HEK293 (cell line): ENCODE measurements around the gene GARIN5B.

Experiments used
- CTCF ChIA-PET: fragments of 350-600 bp; formaldehyde crosslinking; extraction: SDS; loops from one replicate; lab custom pipeline; 2021; ENCODE audit warnings: antibody characterized with exemption; lab: Yijun Ruan, JAX
- POLR2A ChIA-PET: fragments of 300-600 bp; formaldehyde crosslinking; extraction: SDS; loops from one replicate; lab custom pipeline; 2020; ENCODE audit warnings: antibody characterized with exemption, inconsistent platforms; lab: Yijun Ruan, JAX
- H3K27ac ChIP-seq: fragments of 200-500 bp; sonication (Bioruptor generic); 2 replicates; pipeline ENCODE4 v1.5.1; 2014; ENCODE audit warnings: low read depth, low read length, control low read depth, inconsistent platforms; ENCODE audit errors: extremely low read depth
- H3K36me3 ChIP-seq, 2 experiments: fragments of 200-500 bp in 1 of 2; sonication (Bioruptor generic) in 1 of 2; 1 replicate in 1 of 2; 2 replicates in 1 of 2; pipeline ENCODE4 v1.5.1; 2014 to 2017; ENCODE audit warnings: inconsistent platforms in 2 of 2, low read length in 2 of 2; ENCODE audit not compliant: control insufficient read depth in 2 of 2, insufficient read depth in 1 of 2
- H3K4me1 ChIP-seq: fragments of 200-500 bp; sonication (Bioruptor generic); 2 replicates; pipeline ENCODE4 v1.5.1; 2014; ENCODE audit warnings: mild to moderate bottlenecking, low read length, inconsistent platforms; ENCODE audit not compliant: control insufficient read depth, insufficient read depth
- H3K4me3 ChIP-seq: 2 replicates; pipeline ENCODE4 v1.5.1; 2011; ENCODE audit warnings: low read depth, mild to moderate bottlenecking, control low read depth, low read length, moderate library complexity
- H3K9me3 ChIP-seq: fragments of 200-500 bp; sonication (Bioruptor generic); 2 replicates; pipeline ENCODE4 v1.5.1; 2014; ENCODE audit warnings: low read depth, low read length, inconsistent platforms; ENCODE audit not compliant: control insufficient read depth, insufficient read depth
- ZBTB7A ChIP-seq: fragments of 450-650 bp; formaldehyde crosslinking; IDR thresholded peaks from 2 replicates; pipeline ENCODE4 v1.5.1; 2016; ENCODE audit warnings: low read depth, missing biosample characterization, missing genetic modification characterization
- ZNF133 ChIP-seq: fragments of 450-650 bp; formaldehyde crosslinking; IDR thresholded peaks from 2 replicates; pipeline ENCODE4 v1.5.1; 2016; ENCODE audit warnings: missing biosample characterization, missing genetic modification characterization
- ZNF16 ChIP-seq: fragments of 450-650 bp; formaldehyde crosslinking; IDR thresholded peaks from 2 replicates; pipeline ENCODE4 v1.5.1; 2016; ENCODE audit warnings: low read depth, missing biosample characterization, missing genetic modification characterization
- ZNF169 ChIP-seq: fragments of 450-650 bp; formaldehyde crosslinking; IDR thresholded peaks from 2 replicates; pipeline ENCODE4 v1.5.1; 2016; ENCODE audit warnings: missing biosample characterization, missing genetic modification characterization
- ZNF394 ChIP-seq: fragments of 450-650 bp; formaldehyde crosslinking; IDR thresholded peaks from 2 replicates; pipeline ENCODE4 v1.5.1; 2016; ENCODE audit warnings: missing biosample characterization, missing genetic modification characterization, mild to moderate bottlenecking, moderate library complexity, borderline replicate concordance
- ZNF416 ChIP-seq: fragments of 450-650 bp; formaldehyde crosslinking; IDR thresholded peaks from 2 replicates; pipeline ENCODE4 v1.5.1; 2016; ENCODE audit warnings: missing biosample characterization, missing genetic modification characterization
- ZNF629 ChIP-seq: fragments of 450-650 bp; formaldehyde crosslinking; IDR thresholded peaks from 2 replicates; pipeline ENCODE4 v1.5.1; 2017; ENCODE audit warnings: missing biosample characterization, missing genetic modification characterization
- ZNF664 ChIP-seq: fragments of 450-650 bp; formaldehyde crosslinking; IDR thresholded peaks from 2 replicates; pipeline ENCODE4 v1.5.1; 2016; ENCODE audit warnings: missing biosample characterization, missing genetic modification characterization
- ZSCAN30 ChIP-seq: fragments of 450-650 bp; IDR thresholded peaks from 2 replicates; pipeline ENCODE4 v1.5.1; 2018; ENCODE audit warnings: missing biosample characterization, mild to moderate bottlenecking, missing genetic modification characterization, moderate library complexity
- ZXDB ChIP-seq: fragments of 450-650 bp; formaldehyde crosslinking; IDR thresholded peaks from 2 replicates; pipeline ENCODE4 v1.5.1; 2016; ENCODE audit warnings: missing biosample characterization, missing genetic modification characterization
- TF ChIP-seq, protein P1 (sequence below): fragments of 450-650 bp; formaldehyde crosslinking; IDR thresholded peaks from 2 replicates; pipeline ENCODE4 v1.5.1; 2017; ENCODE audit warnings: missing biosample characterization, missing genetic modification characterization
- TF ChIP-seq, protein P2 (sequence below): fragments of 450-650 bp; formaldehyde crosslinking; IDR thresholded peaks from 2 replicates; pipeline ENCODE4 v1.5.1; 2016; ENCODE audit warnings: missing biosample characterization, missing genetic modification characterization
- TF ChIP-seq, protein P3 (sequence below): fragments of 450-650 bp; formaldehyde crosslinking; IDR thresholded peaks from 2 replicates; pipeline ENCODE4 v1.5.1; 2016; ENCODE audit warnings: missing biosample characterization, missing genetic modification characterization, low read depth
- TF ChIP-seq, protein P4 (sequence below): fragments of 450-650 bp; formaldehyde crosslinking; IDR thresholded peaks from 2 replicates; pipeline ENCODE4 v1.5.1; 2016; ENCODE audit warnings: missing biosample characterization, missing genetic modification characterization, borderline replicate concordance
- TF ChIP-seq, protein P5 (sequence below): sonication (generic); formaldehyde crosslinking; IDR thresholded peaks from 2 replicates; pipeline ENCODE4 v1.8.1; 2022; ENCODE audit warnings: mild to moderate bottlenecking, moderate library complexity, missing genetic modification reagents

The GARIN5B gene

DNA sequence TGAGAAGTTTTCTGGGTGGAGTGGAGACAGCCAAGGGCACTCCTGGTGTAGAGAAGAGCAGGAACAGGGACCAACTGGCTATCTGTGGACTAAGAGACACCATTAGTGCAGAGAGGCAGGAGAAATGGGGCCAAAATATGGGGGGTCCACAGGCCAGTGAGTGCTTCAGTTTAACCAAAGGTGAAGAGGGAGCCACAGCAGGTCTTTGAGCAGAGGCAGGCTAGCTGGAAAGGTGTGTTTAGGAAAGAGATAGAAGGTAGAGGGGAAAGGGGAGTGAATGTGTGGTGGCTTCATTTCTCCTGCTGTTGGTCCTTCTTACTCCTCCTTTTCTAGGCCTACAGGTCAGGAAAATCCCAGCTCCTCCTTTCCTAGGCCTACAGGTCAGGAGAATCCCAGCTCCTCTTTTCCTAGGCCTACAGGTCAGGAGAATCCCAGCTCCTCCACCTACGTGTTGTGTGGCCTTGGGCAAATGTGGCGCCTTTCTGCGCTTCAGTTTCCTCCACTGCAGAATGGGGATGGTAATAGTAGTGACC is 19.5 kb upstream of the GARIN5B start:
- ChIA-PET POLR2A (interaction anchor here (0.6 to 2.0 kb wide), 6 partner anchors 10 to 44 kb away, joined by 3 to 15 read pairs (median 6); partner anchors contain the start of genes KMT5C and UBE2S), CTCF (interaction anchor here (0.9 to 3.2 kb wide), 2 partner anchors 80 to 91 kb away, joined by 3 to 16 read pairs; no protein-coding TSS in a partner anchor)
- Histone ChIP-seq H3K4me1 (peaks cover 11% of the 10 kb centered on the region), H3K36me3 (peaks cover 0 to 14% of the 10 kb centered on the region in 2 experiments; a peak in 1 of 3 replicates), H3K4me3 (no peak overlapping the region), H3K27ac (no peak overlapping the region), H3K9me3 (no peaks in the 10 kb centered on the region)
- TF ChIP-seq ZXDB (tag by site-specific recombination) = no peak
- TF ChIP-seq ZNF394 = peak; percentile 57; the same call in 1 of the 2 replicates
- TF ChIP-seq, protein P1, sequence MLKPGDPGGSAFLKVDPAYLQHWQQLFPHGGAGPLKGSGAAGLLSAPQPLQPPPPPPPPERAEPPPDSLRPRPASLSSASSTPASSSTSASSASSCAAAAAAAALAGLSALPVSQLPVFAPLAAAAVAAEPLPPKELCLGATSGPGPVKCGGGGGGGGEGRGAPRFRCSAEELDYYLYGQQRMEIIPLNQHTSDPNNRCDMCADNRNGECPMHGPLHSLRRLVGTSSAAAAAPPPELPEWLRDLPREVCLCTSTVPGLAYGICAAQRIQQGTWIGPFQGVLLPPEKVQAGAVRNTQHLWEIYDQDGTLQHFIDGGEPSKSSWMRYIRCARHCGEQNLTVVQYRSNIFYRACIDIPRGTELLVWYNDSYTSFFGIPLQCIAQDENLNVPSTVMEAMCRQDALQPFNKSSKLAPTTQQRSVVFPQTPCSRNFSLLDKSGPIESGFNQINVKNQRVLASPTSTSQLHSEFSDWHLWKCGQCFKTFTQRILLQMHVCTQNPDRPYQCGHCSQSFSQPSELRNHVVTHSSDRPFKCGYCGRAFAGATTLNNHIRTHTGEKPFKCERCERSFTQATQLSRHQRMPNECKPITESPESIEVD (tag by site-specific recombination) = no peak
- TF ChIP-seq, protein P2, sequence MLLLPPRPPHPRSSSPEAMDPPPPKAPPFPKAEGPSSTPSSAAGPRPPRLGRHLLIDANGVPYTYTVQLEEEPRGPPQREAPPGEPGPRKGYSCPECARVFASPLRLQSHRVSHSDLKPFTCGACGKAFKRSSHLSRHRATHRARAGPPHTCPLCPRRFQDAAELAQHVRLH (tag by site-specific recombination) = no peak
- no peak for TF ChIP-seq ZSCAN30 (tag by site-specific recombination)
- TF ChIP-seq, protein P3, sequence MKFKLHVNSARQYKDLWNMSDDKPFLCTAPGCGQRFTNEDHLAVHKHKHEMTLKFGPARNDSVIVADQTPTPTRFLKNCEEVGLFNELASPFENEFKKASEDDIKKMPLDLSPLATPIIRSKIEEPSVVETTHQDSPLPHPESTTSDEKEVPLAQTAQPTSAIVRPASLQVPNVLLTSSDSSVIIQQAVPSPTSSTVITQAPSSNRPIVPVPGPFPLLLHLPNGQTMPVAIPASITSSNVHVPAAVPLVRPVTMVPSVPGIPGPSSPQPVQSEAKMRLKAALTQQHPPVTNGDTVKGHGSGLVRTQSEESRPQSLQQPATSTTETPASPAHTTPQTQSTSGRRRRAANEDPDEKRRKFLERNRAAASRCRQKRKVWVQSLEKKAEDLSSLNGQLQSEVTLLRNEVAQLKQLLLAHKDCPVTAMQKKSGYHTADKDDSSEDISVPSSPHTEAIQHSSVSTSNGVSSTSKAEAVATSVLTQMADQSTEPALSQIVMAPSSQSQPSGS (tag by site-specific recombination) = no peak
- no peak for TF ChIP-seq ZNF629 (tag by site-specific recombination)
- peak; percentile 98 for TF ChIP-seq ZNF133
- TF ChIP-seq ZNF169 (tag by site-specific recombination) = no peak
- TF ChIP-seq, protein P4, sequence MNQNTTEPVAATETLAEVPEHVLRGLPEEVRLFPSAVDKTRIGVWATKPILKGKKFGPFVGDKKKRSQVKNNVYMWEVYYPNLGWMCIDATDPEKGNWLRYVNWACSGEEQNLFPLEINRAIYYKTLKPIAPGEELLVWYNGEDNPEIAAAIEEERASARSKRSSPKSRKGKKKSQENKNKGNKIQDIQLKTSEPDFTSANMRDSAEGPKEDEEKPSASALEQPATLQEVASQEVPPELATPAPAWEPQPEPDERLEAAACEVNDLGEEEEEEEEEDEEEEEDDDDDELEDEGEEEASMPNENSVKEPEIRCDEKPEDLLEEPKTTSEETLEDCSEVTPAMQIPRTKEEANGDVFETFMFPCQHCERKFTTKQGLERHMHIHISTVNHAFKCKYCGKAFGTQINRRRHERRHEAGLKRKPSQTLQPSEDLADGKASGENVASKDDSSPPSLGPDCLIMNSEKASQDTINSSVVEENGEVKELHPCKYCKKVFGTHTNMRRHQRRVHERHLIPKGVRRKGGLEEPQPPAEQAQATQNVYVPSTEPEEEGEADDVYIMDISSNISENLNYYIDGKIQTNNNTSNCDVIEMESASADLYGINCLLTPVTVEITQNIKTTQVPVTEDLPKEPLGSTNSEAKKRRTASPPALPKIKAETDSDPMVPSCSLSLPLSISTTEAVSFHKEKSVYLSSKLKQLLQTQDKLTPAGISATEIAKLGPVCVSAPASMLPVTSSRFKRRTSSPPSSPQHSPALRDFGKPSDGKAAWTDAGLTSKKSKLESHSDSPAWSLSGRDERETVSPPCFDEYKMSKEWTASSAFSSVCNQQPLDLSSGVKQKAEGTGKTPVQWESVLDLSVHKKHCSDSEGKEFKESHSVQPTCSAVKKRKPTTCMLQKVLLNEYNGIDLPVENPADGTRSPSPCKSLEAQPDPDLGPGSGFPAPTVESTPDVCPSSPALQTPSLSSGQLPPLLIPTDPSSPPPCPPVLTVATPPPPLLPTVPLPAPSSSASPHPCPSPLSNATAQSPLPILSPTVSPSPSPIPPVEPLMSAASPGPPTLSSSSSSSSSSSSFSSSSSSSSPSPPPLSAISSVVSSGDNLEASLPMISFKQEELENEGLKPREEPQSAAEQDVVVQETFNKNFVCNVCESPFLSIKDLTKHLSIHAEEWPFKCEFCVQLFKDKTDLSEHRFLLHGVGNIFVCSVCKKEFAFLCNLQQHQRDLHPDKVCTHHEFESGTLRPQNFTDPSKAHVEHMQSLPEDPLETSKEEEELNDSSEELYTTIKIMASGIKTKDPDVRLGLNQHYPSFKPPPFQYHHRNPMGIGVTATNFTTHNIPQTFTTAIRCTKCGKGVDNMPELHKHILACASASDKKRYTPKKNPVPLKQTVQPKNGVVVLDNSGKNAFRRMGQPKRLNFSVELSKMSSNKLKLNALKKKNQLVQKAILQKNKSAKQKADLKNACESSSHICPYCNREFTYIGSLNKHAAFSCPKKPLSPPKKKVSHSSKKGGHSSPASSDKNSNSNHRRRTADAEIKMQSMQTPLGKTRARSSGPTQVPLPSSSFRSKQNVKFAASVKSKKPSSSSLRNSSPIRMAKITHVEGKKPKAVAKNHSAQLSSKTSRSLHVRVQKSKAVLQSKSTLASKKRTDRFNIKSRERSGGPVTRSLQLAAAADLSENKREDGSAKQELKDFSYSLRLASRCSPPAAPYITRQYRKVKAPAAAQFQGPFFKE (tag by site-specific recombination) = no peak
- TF ChIP-seq ZNF664 (tag by site-specific recombination) = no peak
- TF ChIP-seq, protein P5, sequence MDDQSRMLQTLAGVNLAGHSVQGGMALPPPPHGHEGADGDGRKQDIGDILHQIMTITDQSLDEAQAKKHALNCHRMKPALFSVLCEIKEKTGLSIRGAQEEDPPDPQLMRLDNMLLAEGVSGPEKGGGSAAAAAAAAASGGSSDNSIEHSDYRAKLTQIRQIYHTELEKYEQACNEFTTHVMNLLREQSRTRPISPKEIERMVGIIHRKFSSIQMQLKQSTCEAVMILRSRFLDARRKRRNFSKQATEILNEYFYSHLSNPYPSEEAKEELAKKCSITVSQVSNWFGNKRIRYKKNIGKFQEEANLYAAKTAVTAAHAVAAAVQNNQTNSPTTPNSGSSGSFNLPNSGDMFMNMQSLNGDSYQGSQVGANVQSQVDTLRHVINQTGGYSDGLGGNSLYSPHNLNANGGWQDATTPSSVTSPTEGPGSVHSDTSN = no peak
- no peak for TF ChIP-seq ZBTB7A (tag by site-specific recombination)
- TF ChIP-seq ZNF416 (tag by site-specific recombination) = no peak
- TF ChIP-seq ZNF16 (tag by site-specific recombination) = peak; percentile 72; the same call in 1 of the 2 replicates
